ENCODE data around the gene SNTN. TPM values are rescaled to one million over a fixed set of nuclear protein-coding genes. Genes with fewer than 3 reads are reported as not detected.

Gene SNTN
- total and polyA plus RNA-seq, 9 of the 15 experiments (the other 6 are each of a cell fraction or from before 2014, with no cell fraction given) = not detected

- Histone ChIP-seq H4K20me1 (replicated peaks; ENCODE audit: control insufficient read depth, insufficient read depth, low read length) (no peaks in the 10 kb centered on the region), H3K4me1 (replicated peaks in 1 of 2; ENCODE audit: control insufficient read depth in 2 of 2, insufficient read depth in 2 of 2, low read length in 2 of 2) (no peaks in the 10 kb centered on the region), H3K27ac (ENCODE audit: extremely low read depth, low read depth, low read length) (no peak overlapping the region), H3K36me3 (ENCODE audit: control insufficient read depth, insufficient read depth, low read length) (no peaks in the 10 kb centered on the region), H3K4me2 (ENCODE audit: insufficient read depth, low read length) (no peak overlapping the region), H3K4me3 (no peak overlapping the region), H3K9ac (ENCODE audit: insufficient read depth in 1 of 2, low read depth in 2 of 2, low read length in 2 of 2) (no peak overlapping the region), H3K9me1 (ENCODE audit: control insufficient read depth, insufficient read depth, low read length) (no peaks in the 10 kb centered on the region), H2AFZ (ENCODE audit: low read depth, low read length) (no peak overlapping the region), H3K9me3 (replicated peaks; ENCODE audit: control insufficient read depth, insufficient read depth, low read depth, low read length) (no peaks in the 10 kb centered on the region), H3K79me2 (ENCODE audit: control insufficient read depth, insufficient read depth, low read length) (no peaks in the 10 kb centered on the region), H3K27me3 (ENCODE audit: control insufficient read depth in 2 of 2, insufficient read depth in 2 of 2, low read length in 2 of 2) (no peaks in the 10 kb centered on the region)
- no CpG with 5 or more reads among the region's 2 CpGs for WGBS (ENCODE audit: insufficient coverage, low coverage, missing lambda C conversion rate)
- POLR2A ChIA-PET = no interaction called here
- CTCF ChIA-PET (ENCODE audit: low intra/inter-chr PET ratio) = no interaction called here
- BruUV-seq (replicated peaks) = no TSS peak
- ATAC-seq (no peak), FAIRE-seq (no peak), DNase-seq (ENCODE audit: extremely low read depth in 1 of 4, low spot score in 3 of 4) (no peak)
- intact Hi-C loops (cut with micrococcal nuclease) (no loop called here), in situ Hi-C loops (cut with MboI) (no loop called here)
- no peak for TF ChIP-seq POLR2AphosphoS5 (IDR thresholded peaks at IDR 0.05; ENCODE audit: control insufficient read depth, insufficient read depth, low read depth, low read length)
- no peak for TF ChIP-seq KAT7 (CRISPR knock-in tag; IDR thresholded peaks at IDR 0.05; ENCODE audit: borderline replicate concordance)
- TF ChIP-seq ZNF609 (CRISPR knock-in tag; IDR thresholded peaks at IDR 0.05; ENCODE audit: borderline replicate concordance) = no peak
- TF ChIP-seq HMBOX1 (IDR thresholded peaks at IDR 0.05) = no peak
- no peak for TF ChIP-seq SRF (CRISPR knock-in tag; IDR thresholded peaks at IDR 0.05)
- no peak for TF ChIP-seq CREB3 (tag; conservative IDR thresholded peaks at IDR 0.05; ENCODE audit: low read depth)
- TF ChIP-seq RB1 (IDR thresholded peaks at IDR 0.05; ENCODE audit: low read depth) = no peak
These were observed 12.7 kb upstream of the SNTN start for GRCh38 chr3:63639806-63640205.

Data from K562 (cell line).